HG03460 (cell line): ENCODE results near the gene ALK.

Source experiments
- ATAC-seq: cut with Tn5 transposase; IDR thresholded peaks from one replicate; pipeline ENCODE4 v1.9.1; 2021; ENCODE audit not compliant: unreplicated experiment

ALK gene

DNA sequence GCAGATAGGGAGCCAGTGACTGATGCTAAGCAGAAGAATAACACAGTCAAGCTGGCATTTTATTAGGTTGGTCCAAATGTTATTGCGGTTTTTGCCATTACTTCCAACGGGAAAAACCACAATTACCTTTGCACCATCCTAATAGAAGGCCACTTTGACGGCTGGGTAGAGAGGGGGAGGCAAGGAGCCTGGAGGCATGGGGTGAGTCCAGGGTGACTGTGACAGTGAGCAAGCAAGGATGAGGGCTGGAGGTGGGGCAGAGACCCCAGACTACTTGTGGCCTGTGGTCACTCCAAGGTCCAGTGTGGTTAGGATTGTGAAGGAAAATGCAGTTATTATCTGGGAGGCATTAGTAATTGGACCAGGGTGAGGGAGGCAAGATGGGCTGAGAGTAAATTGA lies 416.6 kb downstream of the ALK start:
- no peak for ATAC-seq

DNA sequence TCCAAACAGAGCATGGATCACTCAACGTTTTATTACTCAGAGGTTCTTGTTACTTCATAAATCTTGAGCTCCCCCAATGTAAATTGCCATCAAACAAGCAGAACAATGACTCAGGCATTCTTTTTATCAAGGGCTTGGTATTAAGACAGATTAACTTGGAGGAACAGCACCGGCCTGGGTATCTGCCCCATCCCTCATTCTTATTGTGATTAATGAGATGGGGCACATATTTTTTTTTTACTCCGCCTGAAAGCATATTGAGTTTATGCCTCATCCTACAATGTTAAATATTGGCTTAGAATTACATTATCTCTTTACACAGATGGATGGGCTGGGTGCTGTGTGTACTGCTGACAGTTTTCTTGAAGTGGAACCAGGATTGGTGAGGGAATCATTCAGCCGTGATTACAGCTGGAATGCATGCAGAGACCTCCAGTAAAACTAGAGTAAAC lies 418.9 kb downstream of the ALK start:
- no peak for ATAC-seq

DNA sequence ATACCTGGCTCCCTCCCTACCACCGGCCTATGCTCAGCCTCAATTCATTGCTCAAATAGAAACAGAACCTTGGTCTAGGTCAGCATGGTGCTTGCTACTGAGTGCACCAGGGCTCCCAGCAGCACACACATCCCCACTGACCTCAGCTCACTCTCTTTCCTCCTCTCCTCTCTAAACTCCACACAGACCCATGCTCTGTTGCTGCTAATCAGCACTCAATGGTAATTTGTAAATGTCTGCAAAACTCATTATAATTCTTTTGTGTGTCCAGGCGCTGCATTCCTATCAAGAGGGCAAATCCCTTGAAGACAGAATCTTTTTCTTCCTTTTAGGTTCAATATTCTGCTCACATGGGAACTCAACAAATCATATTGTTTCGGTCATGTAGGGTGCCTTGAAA lies 424.0 kb downstream of the ALK start:
- no peak for ATAC-seq

DNA sequence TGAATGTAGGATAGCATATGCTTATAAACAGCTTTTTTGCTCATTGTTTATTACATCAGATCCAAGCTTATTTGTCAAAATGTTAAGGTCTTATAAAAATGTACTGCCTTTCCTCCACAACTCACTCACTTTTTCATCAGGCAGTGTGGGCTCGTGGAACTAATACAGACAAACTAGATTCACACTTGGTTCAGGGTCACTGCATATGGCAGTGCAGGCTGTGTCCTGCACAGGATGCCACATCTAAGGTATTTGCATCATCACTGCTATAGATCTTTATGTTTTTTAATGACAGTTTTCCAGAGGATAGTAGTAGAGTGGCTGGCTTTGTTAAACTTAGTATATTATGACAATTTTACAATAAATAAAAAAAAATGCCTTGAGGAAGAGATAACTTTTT lies 425.2 kb downstream of the ALK start:
- ATAC-seq, result no peak

DNA sequence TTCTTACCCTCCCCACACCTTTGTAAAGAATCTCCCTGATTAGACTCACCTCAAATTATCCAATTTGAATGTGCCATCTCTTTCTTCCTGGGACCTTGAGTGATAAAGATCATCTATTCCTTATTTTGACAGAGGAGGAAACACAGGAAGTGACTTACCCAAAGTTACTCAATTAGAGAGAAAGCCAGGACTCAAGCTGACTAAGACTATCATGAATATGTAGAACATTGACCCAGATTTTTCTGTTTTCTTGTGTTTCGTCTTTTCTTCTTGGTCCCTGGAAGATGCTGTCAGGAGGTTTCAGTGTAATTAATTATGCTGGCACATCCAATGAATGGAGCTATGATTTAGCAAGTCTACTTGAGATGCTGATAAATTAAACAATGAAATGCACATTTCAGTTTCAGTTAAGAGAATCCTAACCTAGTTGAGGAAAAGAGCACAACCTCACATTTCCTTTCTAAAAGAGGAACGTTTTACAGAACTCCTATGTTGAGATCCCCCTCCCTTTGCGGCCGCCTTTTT lies 425.8 kb downstream of the ALK start:
- ATAC-seq, result no peak

DNA sequence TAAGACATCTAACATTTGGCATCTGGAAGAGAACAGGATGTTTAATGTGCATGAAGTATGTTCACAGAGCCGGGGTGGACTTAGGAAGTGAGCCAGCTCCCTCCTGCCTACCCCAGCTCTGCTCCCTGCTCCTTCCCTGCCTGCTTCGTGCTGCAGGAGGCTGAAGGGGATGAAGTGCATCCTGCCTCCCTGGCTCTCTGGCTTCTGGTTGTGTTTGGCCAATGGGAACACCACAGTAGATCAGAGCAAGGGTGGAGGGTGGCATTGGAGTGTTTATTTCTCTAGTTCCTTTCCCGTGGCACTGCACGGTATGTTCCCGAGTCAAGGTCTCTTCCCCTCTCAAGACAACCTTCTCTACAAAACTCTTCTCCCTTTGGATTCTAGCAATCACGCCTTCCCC lies 426.3 kb downstream of the ALK start:
- ATAC-seq, result no peak

DNA sequence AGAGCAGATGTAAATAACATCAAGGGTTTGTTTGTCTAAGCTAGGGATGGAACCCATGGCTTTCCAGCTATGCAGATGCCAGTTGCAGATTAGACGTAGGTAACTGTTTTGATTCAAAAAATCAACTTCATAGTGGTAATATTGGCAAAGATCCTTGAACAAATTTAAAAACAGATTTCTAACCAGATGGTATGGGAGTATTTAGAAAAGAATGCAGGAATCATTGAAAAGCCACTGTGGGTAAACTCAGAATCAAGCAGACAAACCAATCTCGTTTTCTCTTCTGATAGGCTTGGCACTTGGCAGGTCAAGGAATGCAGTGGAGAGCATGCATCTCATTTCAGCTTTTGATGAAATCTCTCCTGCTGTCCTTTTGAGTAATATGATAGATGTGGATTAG lies 428.7 kb downstream of the ALK start:
- no peak for ATAC-seq

DNA sequence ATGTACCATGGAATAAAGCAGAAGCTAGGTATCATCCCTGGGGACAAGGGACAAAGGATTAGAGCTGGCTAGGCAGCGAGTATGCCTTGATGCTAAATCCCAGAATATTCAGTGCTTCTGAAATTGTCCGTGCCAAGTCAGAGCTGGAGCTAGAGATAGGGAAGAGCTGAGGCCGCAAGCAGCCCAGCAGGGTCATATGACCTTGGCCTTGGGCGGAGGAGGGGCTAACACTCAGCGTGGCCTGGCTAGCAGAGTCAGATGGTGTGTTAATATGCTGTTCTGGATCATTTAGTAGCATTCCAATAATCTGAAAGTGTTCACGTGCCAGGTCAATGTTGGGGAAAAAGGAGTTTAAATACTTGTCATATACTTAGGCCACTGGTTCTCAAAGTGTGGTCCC lies 431.3 kb downstream of the ALK start:
- ATAC-seq, result no peak

DNA sequence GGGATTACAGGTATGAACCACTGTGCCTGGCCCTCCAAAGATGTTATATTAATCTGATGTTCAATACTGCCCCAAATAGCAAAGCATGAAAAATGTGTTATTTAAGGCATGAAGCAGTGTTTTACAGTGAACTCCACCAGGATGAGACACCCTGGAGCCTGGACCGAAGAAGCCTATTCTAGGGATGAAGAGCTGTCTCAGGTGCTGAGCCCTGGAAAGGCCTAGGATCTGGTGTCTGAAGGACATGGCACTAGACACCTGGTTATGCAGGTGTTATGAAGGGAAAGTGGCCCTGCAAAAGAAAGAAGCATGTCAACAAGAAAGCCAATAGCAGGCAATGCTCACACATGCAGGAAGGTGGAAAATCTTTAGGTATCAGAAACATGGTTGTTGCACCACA lies 431.8 kb downstream of the ALK start:
- ATAC-seq, result no peak

DNA sequence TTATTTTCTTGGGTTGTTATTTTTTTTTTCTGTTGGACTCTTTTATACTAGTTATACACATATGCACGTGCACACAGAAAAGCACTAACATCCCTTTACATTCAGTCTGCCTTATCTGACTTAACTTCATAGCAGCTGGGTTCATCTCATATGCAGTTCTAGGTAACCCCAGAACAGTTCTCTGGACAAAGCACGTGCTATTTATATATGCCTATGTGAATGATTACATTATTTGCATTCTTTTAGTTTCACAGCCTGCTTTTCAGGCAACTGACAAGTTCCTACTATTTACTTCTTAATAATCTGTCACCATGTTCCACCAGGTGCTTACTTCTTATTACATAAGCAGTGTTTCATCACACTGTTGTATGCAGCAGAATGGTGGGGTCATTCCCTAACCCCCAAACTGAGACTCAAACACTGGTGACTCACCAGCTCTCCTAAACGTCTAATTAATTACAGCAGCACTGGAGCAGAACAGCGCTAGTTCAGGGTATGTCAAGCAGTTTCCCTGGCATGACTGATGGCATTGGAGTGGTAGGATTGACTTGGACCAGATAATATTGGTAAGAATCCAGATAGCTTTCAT lies 433.3 kb downstream of the ALK start:
- ATAC-seq, result no peak

DNA sequence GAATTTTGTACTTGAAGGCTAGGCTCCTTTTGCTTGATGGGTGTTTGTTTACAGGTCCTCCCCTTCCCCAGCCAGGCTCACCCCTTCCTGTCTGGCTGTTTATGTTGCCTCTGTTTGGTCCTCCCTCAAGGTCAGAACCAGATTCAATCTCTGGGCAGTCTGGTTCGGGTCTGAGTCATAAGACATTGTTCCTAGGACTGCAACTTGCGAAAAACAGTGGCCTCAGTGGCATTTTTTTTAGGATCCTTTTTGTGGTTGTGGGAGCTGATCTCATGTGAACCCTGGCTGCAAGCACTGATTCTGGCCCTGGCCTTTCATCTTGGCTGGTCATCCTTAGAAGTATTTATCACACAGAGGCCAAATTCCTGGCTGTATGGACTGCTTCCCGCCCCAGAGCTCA lies 435.8 kb downstream of the ALK start:
- no peak for ATAC-seq

DNA sequence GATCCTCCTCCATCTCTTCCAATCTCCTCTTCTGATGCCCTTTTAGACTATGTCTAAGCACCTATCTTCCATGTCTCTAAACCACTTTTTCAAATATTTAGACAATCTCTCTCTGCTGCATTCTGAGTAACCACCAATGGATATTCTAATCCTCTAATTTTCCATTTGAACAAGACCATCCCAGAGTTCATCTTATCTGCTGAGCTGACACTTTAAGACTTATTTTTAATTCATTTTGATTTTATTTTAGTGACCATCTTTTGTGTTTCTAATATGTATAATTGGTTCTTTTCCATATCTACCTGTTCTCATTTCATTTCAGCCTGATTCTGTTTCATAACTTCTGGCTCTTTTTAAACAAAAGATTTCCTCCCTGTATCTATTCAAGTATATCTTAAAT lies 436.3 kb downstream of the ALK start:
- ATAC-seq, result no peak

DNA sequence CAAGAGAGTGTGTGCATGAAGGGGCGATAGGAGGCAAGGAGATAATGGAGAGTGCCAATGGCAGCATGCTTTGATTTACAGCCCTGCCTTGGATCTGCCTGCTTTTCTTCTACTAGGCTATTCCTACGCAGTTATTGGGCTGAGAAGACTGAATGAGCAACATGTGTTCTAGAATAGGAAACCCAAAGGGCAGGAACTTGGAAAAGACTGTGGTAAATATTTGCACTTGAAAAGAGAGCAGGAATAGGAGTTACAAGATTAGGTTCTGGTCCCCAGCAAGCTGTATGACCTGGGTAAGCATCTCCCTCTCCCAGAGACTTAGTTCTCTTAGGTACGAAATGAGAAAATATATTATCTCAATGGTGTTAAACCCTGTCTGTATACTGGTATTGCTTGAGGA lies 438.5 kb downstream of the ALK start:
- no peak for ATAC-seq

DNA sequence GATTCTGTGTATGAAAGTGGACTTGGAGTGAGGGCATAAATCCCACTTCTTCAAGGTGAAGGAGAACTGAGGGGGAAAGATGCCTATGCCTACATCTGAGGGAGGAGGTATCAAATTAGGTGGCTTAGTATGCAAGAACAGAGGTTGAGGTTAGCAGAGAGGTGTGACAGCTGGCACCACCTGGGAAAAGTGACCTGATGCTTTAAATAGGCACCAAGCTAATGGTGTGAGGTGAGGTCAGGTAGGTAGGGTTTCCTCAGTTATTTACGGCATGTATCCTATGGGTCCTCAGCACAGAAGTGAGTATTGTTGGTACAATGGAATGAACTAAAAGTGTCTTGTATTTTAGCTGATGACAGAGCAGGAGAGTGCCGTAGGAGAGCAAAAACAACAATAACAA lies 439.0 kb downstream of the ALK start:
- no peak for ATAC-seq

DNA sequence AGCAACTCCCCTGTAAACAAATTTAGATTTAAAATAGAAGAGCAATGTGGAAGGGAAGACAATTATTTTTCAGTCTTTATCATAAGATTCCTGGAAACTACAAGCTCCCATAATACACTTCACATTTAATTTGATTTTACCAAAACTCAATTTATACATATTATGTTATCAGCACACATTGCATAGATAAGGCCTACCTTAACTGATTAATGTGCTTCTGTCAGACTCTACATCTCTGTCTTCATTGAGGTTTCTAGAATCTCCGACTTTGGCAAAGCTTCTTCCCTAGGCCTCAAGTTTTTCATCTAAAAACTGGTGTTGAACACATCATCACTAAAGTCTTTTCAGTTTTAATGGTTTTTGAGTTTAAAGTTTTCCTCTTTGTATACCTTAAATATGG lies 440.1 kb downstream of the ALK start:
- no peak for ATAC-seq

DNA sequence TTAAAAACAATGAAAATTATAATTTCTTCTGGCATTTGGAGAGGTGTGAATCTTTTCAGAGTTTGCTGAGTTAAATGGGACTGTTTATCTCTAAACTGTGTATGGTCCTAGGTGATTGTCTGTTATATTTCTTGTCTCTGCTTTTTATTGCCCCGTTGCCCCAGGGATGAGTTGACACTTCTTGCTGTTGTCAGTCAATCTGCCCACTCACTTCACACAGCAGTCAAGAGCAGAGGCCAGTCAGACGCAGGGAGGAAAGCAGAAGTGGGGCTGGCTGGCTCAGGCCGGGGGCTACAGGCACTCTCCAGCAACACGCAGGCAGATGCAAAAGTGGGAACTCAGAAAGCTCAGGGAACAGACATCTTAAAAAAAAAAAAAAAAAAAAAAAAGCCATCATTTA lies 441.0 kb downstream of the ALK start:
- no peak for ATAC-seq

DNA sequence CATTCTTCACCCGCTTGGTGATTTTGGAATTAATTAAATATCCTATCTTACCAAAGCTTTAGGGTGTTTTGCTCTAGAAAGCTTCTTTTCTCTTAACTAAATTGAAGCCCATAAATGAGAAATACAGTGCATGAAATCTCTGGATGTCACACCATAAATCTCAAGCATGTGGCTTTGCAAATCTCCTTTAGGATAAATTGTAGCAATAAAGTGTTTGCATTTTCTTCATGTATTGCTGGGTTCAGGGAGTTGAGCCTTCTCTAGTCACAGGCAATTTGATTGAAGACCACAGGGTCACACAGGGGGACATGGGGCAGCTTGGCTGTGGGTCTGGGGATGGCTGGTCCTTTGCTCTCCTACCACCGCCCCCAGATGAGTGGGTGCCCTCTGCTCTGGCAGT lies 442.0 kb downstream of the ALK start:
- ATAC-seq, result no peak

DNA sequence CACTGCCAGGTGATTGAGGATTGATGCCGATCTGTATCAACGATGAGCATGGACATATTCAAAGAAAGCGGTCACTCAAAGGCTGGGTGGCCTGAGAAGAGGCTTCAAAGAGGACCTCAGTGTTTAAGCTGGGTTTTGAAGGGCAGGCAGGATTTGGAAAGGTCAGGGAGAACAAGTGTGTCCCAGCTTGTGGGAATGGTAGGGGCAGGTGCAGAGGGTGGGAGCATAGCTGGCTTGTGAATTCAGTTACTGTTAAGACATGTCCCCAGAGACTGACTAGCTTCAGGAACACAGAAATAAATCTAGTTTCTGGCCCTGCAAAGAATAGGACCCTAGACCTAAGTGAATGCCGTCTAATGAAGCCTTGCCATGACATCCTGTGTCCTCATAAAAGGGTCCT lies 442.7 kb downstream of the ALK start:
- no peak for ATAC-seq

DNA sequence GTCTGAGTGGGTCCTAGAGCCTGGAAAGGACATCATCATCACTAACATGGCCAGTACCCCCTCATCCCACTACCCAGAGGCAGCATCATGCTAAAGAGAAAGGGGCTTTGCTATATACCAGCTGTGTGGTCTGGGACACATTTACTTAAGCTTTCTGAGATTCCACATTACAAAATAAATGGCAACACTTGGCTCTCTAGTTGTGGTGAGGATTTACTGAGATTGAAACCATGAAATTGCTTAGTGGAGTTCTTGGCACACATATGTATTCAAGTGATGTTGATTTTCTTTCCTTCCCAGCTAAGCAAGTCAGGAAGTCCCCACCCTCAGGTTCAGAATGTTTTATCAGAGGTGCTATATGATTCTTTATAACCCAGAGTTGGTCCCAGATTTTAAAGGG lies 444.2 kb downstream of the ALK start:
- no peak for ATAC-seq

DNA sequence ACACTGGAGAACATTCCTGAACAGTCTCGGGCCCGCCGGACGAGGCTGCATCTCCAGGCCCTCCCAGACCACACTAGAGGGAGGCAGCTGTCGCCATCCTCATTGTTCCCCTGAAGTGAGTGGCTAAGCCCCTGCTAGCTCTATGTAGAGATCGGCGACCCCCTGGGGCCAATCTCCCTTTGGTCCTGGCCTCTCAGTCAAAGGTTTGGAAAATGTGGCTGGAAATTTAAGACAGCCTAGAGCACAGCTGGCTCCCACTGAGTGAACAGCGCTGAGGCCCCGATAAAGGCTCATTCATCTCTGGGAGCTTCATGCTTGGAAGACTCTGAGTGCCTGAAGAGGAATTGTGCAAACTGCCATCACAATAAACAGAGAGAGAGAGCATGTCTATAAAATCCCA lies 445.9 kb downstream of the ALK start:
- ATAC-seq, result no peak

DNA sequence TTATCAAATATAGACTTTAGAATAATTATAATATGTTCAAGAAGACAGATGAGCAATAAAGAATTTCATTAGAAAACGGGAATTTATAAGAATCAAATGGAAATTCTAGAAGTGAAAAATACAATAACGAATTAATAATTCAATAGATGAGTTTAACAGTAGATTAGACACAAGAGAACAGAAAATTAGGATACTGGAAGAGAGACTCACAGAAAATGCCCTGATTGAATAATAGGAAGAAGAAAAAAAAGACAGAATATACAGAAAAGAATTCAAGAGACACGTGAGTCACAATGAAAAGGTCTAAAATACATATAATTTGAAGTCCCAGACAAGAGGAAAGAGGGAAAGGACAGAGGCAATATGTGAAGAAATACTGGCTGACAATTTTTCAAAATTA lies 451.4 kb downstream of the ALK start:
- no peak for ATAC-seq

DNA sequence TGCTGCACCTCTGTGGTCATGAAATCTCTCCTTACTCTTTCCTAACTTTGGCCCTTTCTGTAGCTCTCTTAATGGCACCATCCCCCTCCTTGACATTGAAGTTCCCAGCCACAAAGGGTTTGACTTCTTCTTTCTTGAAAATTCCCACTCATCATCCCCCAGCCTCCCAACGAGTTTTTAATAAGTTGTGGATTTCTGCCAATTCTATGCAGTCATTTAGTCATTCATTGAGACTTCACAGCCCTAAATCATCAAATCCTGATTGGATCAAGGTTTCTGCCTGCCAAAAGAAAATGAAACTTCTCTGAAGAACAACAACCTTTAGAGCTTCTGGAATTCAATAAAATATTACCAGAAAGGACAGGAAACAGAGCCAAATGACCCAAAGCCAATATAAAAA lies 451.9 kb downstream of the ALK start:
- no peak for ATAC-seq

DNA sequence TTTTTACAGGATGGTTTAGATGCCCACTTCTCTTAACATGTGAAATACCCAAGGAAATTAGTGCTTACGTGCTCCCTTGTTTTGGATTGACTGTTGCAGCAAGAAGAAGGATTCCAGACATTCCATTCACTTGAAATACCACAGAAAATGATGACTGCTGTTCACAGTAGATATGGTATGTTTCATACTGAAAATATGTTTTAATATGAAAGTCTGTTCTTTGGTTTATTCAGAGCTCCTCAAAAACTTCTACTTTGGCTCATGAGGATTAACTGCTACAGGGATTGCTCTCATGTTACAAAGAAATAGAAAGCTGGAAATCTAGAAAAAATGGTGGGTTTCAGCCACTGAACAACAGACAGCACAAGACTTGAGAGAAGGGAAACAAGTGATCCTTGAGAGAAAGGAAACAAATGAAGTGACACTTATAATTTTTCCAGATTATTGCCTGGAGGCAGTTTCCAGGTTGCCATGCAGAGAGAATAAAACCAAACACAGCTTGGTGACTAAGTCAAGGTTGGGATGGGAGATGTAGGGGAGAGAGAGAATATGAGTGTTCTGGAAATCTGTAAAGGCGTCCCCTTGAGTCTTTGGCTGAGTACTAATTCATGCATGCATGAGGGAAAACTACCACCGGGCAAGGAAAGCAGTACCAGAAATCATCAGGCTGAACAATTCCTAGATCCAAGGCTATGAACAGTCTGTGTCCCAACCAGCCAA lies 458.0 kb downstream of the ALK start:
- no peak for ATAC-seq
